SIG-M5 treated with dmso at 0.1 percent for 504 hours (cell line): ENCODE measurements around the gene TMEM17.
"Not testable (repeated sequence)": the region's sequence is repeated elsewhere in the genome, so short reads cannot be mapped to it uniquely, and the experiment has no call there.

Experiments
- DNase-seq: peaks from one replicate; lab custom pipeline; 2025; ENCODE audit not compliant: unreplicated experiment; lab: John Stamatoyannopoulos, UW

TMEM17 gene

DNA sequence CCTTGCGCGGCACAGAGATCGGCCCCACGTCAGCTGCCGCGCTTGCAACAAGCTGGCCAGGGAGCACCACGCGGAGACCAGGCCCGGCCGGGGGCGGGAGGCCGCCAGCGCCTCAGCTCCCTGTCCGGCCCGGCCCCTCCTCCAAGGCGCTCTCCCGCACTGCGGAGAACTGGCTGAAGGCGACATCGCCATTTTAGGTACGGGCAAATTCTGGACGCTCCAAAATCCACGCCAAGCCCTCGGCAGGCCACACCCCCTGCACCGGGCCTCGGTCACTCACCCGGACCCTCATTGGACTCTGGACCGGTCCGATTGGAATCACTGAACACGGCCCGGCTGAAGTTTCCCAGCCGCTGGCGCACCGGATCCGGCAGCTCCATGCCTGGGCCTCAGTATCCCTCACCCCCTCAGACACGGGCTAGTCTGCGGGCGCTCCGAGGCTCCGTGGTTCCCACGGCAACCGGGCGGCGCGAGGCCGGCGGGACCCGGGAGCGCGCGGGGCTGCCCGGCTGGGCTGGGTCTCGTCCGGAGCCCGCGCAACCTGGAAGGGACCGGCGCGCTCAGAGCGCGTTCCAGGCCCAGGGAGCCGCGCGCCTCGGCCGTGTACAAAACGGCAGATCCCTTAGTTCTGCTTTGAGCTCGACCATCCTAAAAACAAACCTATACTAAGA, at the start of gene TMEM17:
Gene TMEM17, minus strand, starts transcription at position 446 of the 671 bp plus-strand sequence. Its CDS starts 66 bp downstream, at position 380.
- peak; percentile 75 for DNase-seq

DNA sequence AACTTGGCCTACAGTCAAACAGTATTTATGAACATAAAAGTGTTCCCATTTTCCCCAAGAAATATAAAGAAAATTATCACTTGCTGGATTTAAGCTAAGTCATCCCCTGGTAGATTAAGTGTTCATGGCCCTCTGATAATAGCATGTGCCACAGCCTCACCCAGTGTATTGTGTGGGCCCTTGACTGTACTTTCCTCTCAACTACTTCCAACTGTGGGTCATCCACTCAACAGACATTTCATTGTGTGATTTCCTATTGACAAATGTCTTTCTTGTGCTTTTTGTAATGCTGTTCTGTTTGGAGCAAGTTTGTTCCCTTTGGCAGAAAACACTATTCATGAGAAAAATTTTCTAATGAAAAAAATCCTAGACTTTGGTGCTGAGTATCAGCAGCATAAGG, 48.4 kb upstream of the TMEM17 start:
- DNase-seq: no peak

- no peak for DNase-seq
These were observed 44.5 kb upstream of the TMEM17 start for GRCh38 chr2:62550461-62550860.

DNA sequence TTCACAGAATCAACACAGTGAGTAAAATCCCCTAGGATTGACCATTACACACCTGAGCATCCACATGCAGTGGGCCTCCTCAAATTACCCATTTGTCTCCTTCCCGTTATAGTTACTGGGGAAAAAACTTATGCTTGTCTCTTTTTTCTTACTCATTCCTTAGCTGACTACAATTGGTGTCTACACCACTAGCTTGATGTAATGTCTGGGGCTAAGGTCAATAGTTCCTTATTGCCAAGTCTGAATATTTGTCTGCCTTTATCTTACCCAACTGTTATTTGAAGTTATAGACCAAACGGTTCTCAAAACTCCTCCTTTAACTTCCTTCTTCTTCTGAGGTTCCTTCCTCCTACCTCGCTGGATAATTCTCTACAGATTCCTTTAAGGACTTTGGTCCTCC, 41.9 kb upstream of the TMEM17 start:
- DNase-seq: no peak

- DNase-seq: no peak
These were observed 39.3 kb upstream of the TMEM17 start for GRCh38 chr2:62545261-62545660.

- no peak for DNase-seq
These were observed 34.6 kb upstream of the TMEM17 start for GRCh38 chr2:62540408-62541168.

GRCh38 chr2:62539606-62540407, 33.8 kb upstream of the TMEM17 start:
- DNase-seq: no peak

GRCh38 chr2:62538756-62539155, 32.8 kb upstream of the TMEM17 start:
- DNase-seq: no peak

DNA sequence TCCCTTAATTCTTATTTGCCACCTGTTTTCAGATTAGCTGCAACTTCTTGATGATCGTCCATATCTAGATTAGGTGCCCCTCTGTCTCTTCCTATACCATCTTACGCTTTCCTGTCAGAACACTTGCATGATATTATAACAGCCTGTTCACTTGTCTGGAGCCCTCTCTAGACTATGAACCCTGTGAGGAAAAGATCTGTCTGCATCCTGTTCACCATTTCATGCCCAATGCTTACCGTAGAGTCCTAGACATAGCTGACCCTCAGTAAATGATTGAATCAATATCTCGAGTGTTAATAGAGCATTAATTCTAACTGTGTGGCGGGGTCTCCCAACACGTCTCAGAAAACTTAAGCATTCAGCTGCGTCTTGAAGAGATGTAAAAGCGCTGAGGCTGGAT, 31.8 kb upstream of the TMEM17 start:
- DNase-seq: no peak

DNA sequence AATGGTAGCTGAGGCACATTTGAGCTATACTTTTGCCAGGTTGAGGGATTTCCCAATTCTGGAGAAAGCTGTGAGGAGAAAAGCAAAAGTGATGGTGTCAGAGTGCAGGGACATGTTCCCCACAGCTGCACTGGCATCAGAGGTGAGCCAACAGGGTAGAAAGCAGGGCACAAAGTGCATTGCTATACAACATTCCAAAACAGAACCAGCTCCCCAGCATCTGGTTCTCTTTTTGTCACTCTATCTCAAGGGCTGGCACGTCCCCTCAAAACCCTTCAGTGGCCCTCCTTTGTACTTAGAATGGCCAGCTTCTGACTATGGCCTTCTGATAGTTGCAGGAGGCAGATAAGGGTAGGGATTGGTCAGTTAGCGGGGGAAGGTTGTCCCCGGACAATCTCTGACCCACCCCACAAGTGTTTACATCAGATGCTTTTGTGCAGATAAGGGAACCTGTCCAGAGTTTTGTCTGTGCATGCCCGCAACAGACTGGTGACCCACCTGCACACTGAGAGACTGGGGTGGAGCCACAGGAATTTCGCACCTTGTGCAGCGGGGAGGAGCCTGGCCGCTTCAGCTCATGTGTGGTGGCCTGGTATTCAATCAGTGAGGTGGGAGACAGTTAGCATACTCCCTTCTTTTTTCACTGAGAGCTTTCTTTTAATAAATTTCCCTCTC, 31.0 kb upstream of the TMEM17 start:
- no peak for DNase-seq

GRCh38 chr2:62535521-62535920, 29.5 kb upstream of the TMEM17 start:
- not testable (repeated sequence) for DNase-seq

GRCh38 chr2:62531594-62531993, 25.6 kb upstream of the TMEM17 start:
- no peak for DNase-seq

GRCh38 chr2:62529758-62530157, 23.8 kb upstream of the TMEM17 start:
- no peak for DNase-seq

DNA sequence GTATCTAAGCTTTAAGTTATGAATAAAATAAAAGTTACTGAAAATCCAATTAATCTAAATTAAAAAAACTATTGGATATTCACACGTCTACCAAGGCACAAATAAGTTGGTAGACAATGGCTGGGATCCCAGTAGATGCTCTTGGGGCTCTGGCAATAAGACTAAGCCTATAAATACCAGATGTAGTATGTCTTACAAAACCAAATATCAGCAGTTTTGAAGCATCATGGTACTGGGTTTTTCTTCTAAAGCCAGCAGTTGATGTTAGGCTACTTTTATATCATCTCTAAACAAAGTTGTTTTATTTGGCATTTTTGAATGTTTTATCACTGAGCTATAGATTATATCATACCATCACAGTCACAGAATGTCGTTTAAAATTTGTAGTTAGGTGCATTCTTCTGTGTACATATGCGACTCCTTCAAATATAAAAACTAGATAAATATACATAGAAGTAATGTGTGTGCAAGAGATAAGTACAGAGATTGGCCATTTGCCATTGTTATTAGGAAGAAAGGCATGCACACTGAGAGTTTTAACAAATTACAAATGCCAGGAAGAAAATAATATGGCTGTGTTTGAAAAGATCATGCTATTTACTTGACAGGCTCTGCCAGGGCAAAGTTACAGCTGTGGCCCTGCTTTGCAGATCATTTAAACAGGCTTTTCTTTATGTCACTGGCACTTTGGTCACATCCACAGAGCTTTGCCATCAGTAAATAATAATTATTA, 21.6 kb upstream of the TMEM17 start:
- DNase-seq: no peak

DNA sequence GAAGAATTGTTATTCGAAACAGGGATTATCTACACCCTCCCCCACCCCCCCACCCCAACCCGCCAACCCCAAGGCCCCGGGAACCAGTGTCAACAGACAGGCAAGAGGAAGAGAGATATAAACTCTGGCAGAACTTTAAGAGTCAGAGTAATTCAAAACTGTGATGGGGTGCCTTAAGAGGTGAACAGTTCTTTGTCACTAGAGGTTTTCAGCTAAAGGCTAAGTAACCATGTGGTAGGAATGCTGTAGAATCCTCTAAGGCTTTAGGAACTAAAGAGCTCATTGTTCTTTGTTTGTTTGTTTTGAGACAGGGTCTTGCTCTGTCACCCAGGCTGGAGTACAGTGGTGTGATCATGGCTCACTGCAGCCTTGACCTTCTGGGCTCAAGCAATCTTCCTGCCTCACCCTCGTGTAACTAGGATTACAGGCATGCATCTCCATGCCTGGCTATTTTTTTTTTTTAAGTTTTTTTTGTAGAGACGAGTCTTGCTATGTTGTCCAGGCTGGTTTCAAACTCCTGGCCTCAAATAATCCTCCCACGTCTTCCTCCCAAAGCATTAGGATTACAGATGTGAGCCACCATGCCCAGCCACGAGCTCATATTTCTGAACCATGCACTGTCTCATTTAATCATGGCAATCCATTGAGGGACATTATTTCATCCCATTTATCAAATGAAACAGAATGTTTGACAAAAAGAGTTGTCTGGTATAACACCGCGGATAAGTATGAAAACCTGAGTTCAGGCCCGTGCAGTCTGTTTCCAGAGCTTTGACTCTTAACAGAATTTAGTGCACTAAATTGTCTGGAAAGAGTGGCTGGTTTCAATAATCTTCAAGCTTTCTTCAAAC, 20.8 kb upstream of the TMEM17 start:
- DNase-seq: no peak

GRCh38 chr2:62525549-62526269, 19.7 kb upstream of the TMEM17 start:
- no peak for DNase-seq

GRCh38 chr2:62524293-62524941, 18.4 kb upstream of the TMEM17 start:
- no peak for DNase-seq

GRCh38 chr2:62521061-62521460, 15.1 kb upstream of the TMEM17 start:
- not testable (repeated sequence) for DNase-seq
